ENCODE data around the gene CD48.

The CD48 gene

DNA sequence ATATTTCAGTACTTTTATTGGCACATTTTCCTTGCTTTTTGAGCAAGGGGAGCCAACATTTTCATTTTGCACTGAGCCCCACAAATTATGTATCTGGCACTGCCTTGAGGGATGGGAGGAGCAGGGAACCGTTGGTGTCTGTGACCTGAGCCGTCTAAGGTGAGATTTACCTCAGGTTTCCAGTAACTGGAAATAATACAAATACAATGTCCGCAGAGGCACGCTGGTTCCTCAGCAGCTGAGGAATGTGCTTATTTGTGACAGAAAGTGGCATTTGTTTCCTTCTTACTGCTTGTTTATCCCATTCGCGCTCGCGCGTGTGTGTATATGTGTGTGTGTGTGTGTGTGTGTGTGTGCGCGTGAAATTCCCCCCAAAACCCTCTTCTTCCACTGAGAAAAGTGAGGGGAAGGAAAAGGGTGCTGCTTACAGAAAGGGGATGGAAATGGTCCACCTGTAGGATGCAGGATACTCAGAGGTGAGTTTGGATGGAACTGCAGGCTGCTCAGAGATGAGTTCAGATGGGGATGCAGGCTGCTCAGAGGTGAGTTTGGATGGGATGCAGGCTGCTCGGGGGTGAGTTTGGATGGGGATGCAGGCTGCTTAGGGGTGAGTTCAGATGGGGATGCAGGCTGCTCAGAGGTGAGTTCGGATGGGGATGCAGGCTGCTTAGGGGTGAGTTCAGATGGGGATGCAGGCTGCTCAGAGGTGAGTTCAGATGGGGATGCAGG is 34.6 kb downstream of the CD48 start:
- no peak overlapping the region for H3K27ac ChIP-seq (ENCODE audit: low read depth, low read length)
- H3K27me3 ChIP-seq (ENCODE audit: insufficient read depth, low read length): peaks cover 50% of the 10 kb centered on the region
- H3K4me1 ChIP-seq (ENCODE audit: control insufficient read depth, insufficient read depth, low read length, unreplicated experiment): no peaks in the 10 kb centered on the region

DNA sequence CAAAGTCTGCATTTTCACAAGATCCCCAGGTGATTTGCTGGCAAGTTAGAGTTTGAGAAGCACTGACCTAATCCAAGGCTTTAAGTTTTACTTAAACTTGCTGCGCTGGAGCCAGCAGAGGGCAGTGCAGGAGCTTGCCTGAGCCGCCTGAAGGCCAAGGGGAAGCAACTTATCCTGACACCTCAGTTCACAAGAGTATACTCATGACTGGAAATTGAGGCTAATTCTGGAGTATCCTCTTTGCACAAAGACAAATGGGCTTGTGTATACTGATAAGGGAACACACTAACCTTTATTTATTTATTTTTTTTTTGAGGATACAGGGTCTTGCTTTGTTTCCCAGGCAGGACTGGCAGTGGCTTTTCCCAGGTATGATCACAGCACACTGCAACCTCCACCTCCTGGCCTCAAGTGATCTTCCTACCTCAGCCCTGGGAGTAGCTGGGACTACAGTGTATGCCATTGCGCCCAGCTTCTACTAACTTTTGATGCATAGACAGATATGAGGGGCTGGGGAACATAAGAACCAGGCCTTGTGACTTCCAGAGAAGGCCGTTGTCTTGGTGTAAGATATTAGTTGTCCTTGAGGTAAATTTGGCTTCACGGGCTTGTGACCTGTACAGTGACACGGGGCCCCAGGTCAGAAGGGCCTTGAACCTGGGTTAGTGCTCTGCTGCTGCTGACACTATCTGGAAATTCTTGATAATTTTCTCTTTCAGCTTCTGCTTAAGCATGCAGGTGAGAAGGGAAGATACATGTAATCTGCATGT is 35.8 kb downstream of the CD48 start:
- Histone ChIP-seq H3K4me3 (ENCODE audit: low read depth, low read length) (no peak overlapping the region), H3K4me1 (ENCODE audit: control insufficient read depth, insufficient read depth, low read length, unreplicated experiment) (no peaks in the 10 kb centered on the region), H2AFZ (ENCODE audit: low read length, unreplicated experiment) (no peak overlapping the region), H3K79me2 (ENCODE audit: control insufficient read depth, insufficient read depth, low read length, unreplicated experiment) (no peaks in the 10 kb centered on the region), H3K27me3 (ENCODE audit: insufficient read depth, low read length) (peaks cover 56% of the 10 kb centered on the region), H3K36me3 (ENCODE audit: insufficient read depth, low read length) (no peaks in the 10 kb centered on the region), H3K27ac (ENCODE audit: low read depth, low read length) (no peak overlapping the region)

More for the DNA sequence above, 34.6 kb downstream of the CD48 start:
- H3K4me3 ChIP-seq (ENCODE audit: low read depth, low read length): no peak overlapping the region
- no peaks in the 10 kb centered on the region for H3K79me2 ChIP-seq (ENCODE audit: control insufficient read depth, insufficient read depth, low read length, unreplicated experiment)
- no peak overlapping the region for H2AFZ ChIP-seq (ENCODE audit: low read length, unreplicated experiment)
- no peaks in the 10 kb centered on the region for H3K36me3 ChIP-seq (ENCODE audit: insufficient read depth, low read length)

- Histone ChIP-seq H3K36me3 (ENCODE audit: insufficient read depth, low read length) (no peaks in the 10 kb centered on the region), H3K79me2 (ENCODE audit: control insufficient read depth, insufficient read depth, low read length, unreplicated experiment) (no peaks in the 10 kb centered on the region), H3K27ac (ENCODE audit: low read depth, low read length) (no peak overlapping the region), H3K4me3 (ENCODE audit: low read depth, low read length) (no peak overlapping the region), H3K27me3 (ENCODE audit: insufficient read depth, low read length) (peaks cover 53% of the 10 kb centered on the region), H3K4me1 (ENCODE audit: control insufficient read depth, insufficient read depth, low read length, unreplicated experiment) (no peaks in the 10 kb centered on the region), H2AFZ (ENCODE audit: low read length, unreplicated experiment) (no peak overlapping the region)
These were observed 37.2 kb downstream of the CD48 start for GRCh38 chr1:160674415-160674814.

DNA sequence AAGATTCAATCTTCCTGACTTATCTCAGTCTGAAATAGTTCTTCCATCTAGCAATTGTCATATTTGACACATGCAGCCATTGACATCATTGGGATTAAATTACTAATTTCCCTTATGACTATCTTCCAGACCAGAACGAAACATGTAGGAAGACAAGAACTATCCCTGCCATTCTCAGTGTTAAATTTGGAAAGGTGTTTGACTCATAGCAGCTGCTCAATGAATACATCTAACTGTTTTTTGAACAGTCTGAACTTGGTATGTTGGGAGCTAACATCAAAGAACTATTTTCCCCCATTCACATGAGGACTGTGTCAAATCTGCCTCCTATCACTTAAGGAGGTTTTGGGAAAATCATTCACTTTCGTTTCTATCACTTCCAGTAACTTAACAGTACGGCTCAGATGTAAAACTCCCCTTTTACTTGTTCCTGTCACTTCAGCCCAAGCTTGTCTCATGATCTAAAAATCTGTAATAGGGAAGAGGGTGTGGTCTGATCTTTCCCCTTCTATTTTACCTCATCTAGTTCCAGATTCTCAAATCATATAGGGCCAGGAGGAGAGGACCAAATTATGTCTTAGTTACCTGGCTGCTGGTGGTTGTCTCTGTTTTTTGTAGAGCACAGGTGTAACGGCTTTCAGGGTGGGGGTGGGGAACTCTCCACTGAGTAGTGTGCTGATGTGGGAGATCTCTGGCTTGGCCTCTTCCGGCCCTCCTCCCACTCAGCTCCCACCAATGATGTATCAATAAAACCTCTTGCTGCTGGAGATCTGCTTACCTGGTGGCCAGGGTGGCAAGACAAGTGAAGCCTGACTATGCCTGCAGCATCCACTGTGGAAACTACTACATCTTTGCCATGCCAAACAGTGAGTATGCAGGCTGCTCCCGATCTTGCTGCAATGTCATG is 38.6 kb downstream of the CD48 start:
- H3K36me3 ChIP-seq (ENCODE audit: insufficient read depth, low read length): no peaks in the 10 kb centered on the region
- H3K4me1 ChIP-seq (ENCODE audit: control insufficient read depth, insufficient read depth, low read length, unreplicated experiment): no peaks in the 10 kb centered on the region
- H2AFZ ChIP-seq (ENCODE audit: low read length, unreplicated experiment): no peak overlapping the region
- H3K27ac ChIP-seq (ENCODE audit: low read depth, low read length): no peak overlapping the region
- no peaks in the 10 kb centered on the region for H3K79me2 ChIP-seq (ENCODE audit: control insufficient read depth, insufficient read depth, low read length, unreplicated experiment)
- no peak overlapping the region for H3K4me3 ChIP-seq (ENCODE audit: low read depth, low read length)
- peaks cover 39% of the 10 kb centered on the region for H3K27me3 ChIP-seq (ENCODE audit: insufficient read depth, low read length)

- Histone ChIP-seq H3K4me1 (ENCODE audit: control insufficient read depth, insufficient read depth, low read length, unreplicated experiment) (no peaks in the 10 kb centered on the region), H3K79me2 (ENCODE audit: control insufficient read depth, insufficient read depth, low read length, unreplicated experiment) (no peaks in the 10 kb centered on the region), H3K27ac (ENCODE audit: low read depth, low read length) (no peak overlapping the region), H3K4me3 (ENCODE audit: low read depth, low read length) (no peak overlapping the region), H3K27me3 (ENCODE audit: insufficient read depth, low read length) (peaks cover 29% of the 10 kb centered on the region; the same call in 1 of the 2 replicates), H2AFZ (ENCODE audit: low read length, unreplicated experiment) (no peak overlapping the region), H3K36me3 (ENCODE audit: insufficient read depth, low read length) (no peaks in the 10 kb centered on the region)
These were observed 39.8 kb downstream of the CD48 start for GRCh38 chr1:160671603-160672517.

DNA sequence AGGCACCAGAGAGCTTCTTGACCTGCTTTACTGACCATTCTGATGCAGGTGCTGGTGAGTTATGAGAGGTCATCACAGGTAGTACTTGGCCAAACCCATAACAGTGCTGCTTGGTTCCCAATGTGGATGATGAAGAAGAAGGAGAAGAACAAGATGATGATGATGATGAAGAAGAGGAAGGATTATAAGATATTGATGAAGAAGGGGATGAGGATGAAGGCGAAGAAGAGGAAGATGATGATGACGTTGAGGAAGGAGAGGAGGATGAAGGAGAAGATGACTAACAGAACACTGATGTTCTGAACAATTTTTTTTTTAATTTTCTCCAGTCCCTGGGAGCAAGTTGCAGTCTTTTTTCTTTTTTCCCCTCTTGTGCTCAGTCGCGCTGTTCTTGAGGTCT is 40.9 kb downstream of the CD48 start:
- Histone ChIP-seq H3K27ac (ENCODE audit: low read depth, low read length) (no peak overlapping the region), H3K36me3 (ENCODE audit: insufficient read depth, low read length) (no peaks in the 10 kb centered on the region), H3K27me3 (ENCODE audit: insufficient read depth, low read length) (peaks cover 32% of the 10 kb centered on the region; the same call in 1 of the 2 replicates), H3K4me1 (ENCODE audit: control insufficient read depth, insufficient read depth, low read length, unreplicated experiment) (no peaks in the 10 kb centered on the region), H3K4me3 (ENCODE audit: low read depth, low read length) (no peak overlapping the region), H3K79me2 (ENCODE audit: control insufficient read depth, insufficient read depth, low read length, unreplicated experiment) (no peaks in the 10 kb centered on the region), H2AFZ (ENCODE audit: low read length, unreplicated experiment) (no peak overlapping the region)

DNA sequence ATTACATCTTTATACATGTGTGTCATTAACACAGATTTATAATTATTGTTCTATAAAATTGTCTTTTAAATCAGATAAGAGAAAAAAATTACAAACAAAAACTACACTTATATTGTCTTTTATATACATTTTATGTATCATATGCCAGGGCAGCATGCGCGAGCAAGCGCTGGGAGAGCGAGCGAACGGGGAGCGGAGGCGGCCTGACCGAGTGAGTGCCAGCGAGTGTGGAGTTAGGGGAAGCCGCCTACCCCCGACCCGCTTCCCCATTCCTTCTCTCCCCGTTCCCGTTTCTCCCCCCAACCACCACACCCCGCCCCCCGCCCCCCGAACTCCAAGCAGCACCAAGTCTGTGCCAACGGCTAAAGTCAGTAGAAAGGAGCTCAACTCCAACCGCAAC is 41.8 kb downstream of the CD48 start:
- Histone ChIP-seq H3K36me3 (ENCODE audit: insufficient read depth, low read length) (no peaks in the 10 kb centered on the region), H2AFZ (ENCODE audit: low read length, unreplicated experiment) (no peak overlapping the region), H3K79me2 (ENCODE audit: control insufficient read depth, insufficient read depth, low read length, unreplicated experiment) (no peaks in the 10 kb centered on the region), H3K27ac (ENCODE audit: low read depth, low read length) (no peak overlapping the region), H3K27me3 (ENCODE audit: insufficient read depth, low read length) (peaks cover 32% of the 10 kb centered on the region; the same call in 1 of the 2 replicates), H3K4me3 (ENCODE audit: low read depth, low read length) (no peak overlapping the region), H3K4me1 (ENCODE audit: control insufficient read depth, insufficient read depth, low read length, unreplicated experiment) (no peaks in the 10 kb centered on the region)

- H3K27me3 ChIP-seq (ENCODE audit: insufficient read depth, low read length): peaks cover 32% of the 10 kb centered on the region; the same call in 1 of the 2 replicates
- H3K27ac ChIP-seq (ENCODE audit: low read depth, low read length): no peak overlapping the region
- no peaks in the 10 kb centered on the region for H3K79me2 ChIP-seq (ENCODE audit: control insufficient read depth, insufficient read depth, low read length, unreplicated experiment)
- no peaks in the 10 kb centered on the region for H3K36me3 ChIP-seq (ENCODE audit: insufficient read depth, low read length)
- H3K4me3 ChIP-seq (ENCODE audit: low read depth, low read length): no peak overlapping the region
- no peak overlapping the region for H2AFZ ChIP-seq (ENCODE audit: low read length, unreplicated experiment)
- H3K4me1 ChIP-seq (ENCODE audit: control insufficient read depth, insufficient read depth, low read length, unreplicated experiment): no peaks in the 10 kb centered on the region
These were observed 42.3 kb downstream of the CD48 start for GRCh38 chr1:160669276-160669675.

GRCh38 chr1:160667896-160668295 is 43.7 kb downstream of the CD48 start:
- Histone ChIP-seq H3K27ac (ENCODE audit: low read depth, low read length) (no peak overlapping the region), H2AFZ (ENCODE audit: low read length, unreplicated experiment) (no peak overlapping the region), H3K4me3 (ENCODE audit: low read depth, low read length) (no peak overlapping the region), H3K36me3 (ENCODE audit: insufficient read depth, low read length) (no peaks in the 10 kb centered on the region), H3K27me3 (ENCODE audit: insufficient read depth, low read length) (peaks cover 20% of the 10 kb centered on the region; the same call in 1 of the 2 replicates), H3K79me2 (ENCODE audit: control insufficient read depth, insufficient read depth, low read length, unreplicated experiment) (no peaks in the 10 kb centered on the region), H3K4me1 (ENCODE audit: control insufficient read depth, insufficient read depth, low read length, unreplicated experiment) (no peaks in the 10 kb centered on the region)

DNA sequence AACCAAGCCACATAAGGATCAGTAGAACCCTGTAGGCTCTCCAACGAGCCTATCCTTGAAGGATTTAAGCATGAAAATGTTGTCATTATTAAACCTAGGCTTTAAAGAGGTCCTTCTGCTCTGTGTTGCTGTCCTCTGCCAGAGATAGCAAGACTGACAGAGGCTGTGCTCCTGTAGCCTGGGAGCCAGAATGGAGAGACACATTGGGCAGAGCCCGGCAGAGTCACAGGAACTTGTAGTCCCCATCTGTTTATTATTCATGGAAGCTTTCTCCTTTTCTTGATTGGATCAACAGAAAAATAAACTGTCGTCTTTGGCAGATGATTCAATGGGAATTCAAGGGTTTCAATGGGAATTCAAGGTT is 45.6 kb downstream of the CD48 start:
- Histone ChIP-seq H3K4me1 (ENCODE audit: control insufficient read depth, insufficient read depth, low read length, unreplicated experiment) (no peaks in the 10 kb centered on the region), H3K27ac (ENCODE audit: low read depth, low read length) (no peak overlapping the region), H3K36me3 (ENCODE audit: insufficient read depth, low read length) (no peaks in the 10 kb centered on the region), H3K27me3 (ENCODE audit: insufficient read depth, low read length) (peaks cover 7% of the 10 kb centered on the region; the same call in 1 of the 2 replicates), H3K4me3 (ENCODE audit: low read depth, low read length) (no peak overlapping the region), H3K79me2 (ENCODE audit: control insufficient read depth, insufficient read depth, low read length, unreplicated experiment) (no peaks in the 10 kb centered on the region), H2AFZ (ENCODE audit: low read length, unreplicated experiment) (no peak overlapping the region)

Data from ACC112 (cell line).